H1 (cell line): ENCODE measurements around the gene MYCBP2.

Experiments
- ATF2 ChIP-seq: IDR thresholded peaks from 2 replicates; pipeline ENCODE4 v1.6.1; 2012; ENCODE audit warnings: low read length, inconsistent platforms
- EP300 ChIP-seq, 2 experiments: IDR thresholded peaks; 1 replicate in 1 of 2; 2 replicates in 1 of 2; pipeline ENCODE4 v1.6.1; 2011 to 2012; ENCODE audit warnings: low read depth in 2 of 2, low read length in 2 of 2, mild to moderate bottlenecking in 2 of 2, borderline replicate concordance in 1 of 2, inconsistent platforms in 1 of 2, moderate library complexity in 1 of 2
- JUN ChIP-seq: IDR thresholded peaks from 2 replicates; pipeline ENCODE4 v1.6.1; 2011; ENCODE audit warnings: low read depth, mild to moderate bottlenecking, improper control_type of control experiment, low read length
- KDM1A ChIP-seq: fragments of 200-600, 300-600 bp; sonication (generic); IDR thresholded peaks from 2 replicates; pipeline ENCODE4 v1.7.1; 2016; ENCODE audit warnings: mild to moderate bottlenecking, low read length, borderline replicate concordance
- MAX ChIP-seq: IDR thresholded peaks from 2 replicates; pipeline ENCODE4 v1.6.1; 2012; ENCODE audit warnings: inconsistent platforms
- POLR2A ChIP-seq, 2 experiments: IDR thresholded peaks; 1 replicate in 1 of 2; 2 replicates in 1 of 2; pipeline ENCODE4 v1.6.1; 2011; ENCODE audit warnings: low read depth in 2 of 2, low read length in 2 of 2, mild to moderate bottlenecking in 2 of 2; ENCODE audit errors: control extremely low read depth in 1 of 2
- RAD21 ChIP-seq, 2 experiments: IDR thresholded peaks in 1 of 2; conservative IDR thresholded peaks in 1 of 2; 2 replicates each; pipeline ENCODE4 v1.6.1; 2011; ENCODE audit warnings: low read depth in 2 of 2, low read length in 2 of 2, improper control_type of control experiment in 1 of 2, inconsistent platforms in 1 of 2, mild to moderate bottlenecking in 1 of 2, moderate library complexity in 1 of 2
- SAP30 ChIP-seq: fragments of 300-600 bp; sonication (generic); IDR thresholded peaks from 2 replicates; pipeline ENCODE4 v1.7.1; 2012; ENCODE audit warnings: low read length, moderate library complexity, mild to moderate bottlenecking, inconsistent platforms; ENCODE audit not compliant: insufficient read depth, insufficient replicate concordance
- YY1 ChIP-seq: IDR thresholded peaks from 2 replicates; pipeline ENCODE4 v1.6.1; 2011; ENCODE audit warnings: low read depth, mild to moderate bottlenecking, low read length
- TF ChIP-seq, protein P1 (sequence below), 3 experiments: IDR thresholded peaks; 1 replicate in 2 of 3; 2 replicates in 1 of 3; pipeline versions ENCODE4 v1.5.1 to v1.6.1; 2011; ENCODE audit warnings: low read length in 3 of 3, mild to moderate bottlenecking in 3 of 3, inconsistent platforms in 2 of 3, low read depth in 1 of 3, moderate library complexity in 1 of 3; ENCODE audit not compliant: insufficient read depth in 1 of 3; ENCODE audit errors: control extremely low read depth in 1 of 3

- TF ChIP-seq ATF2 (no peak), RAD21 (IDR thresholded peaks at IDR 0.05 in 1 of 2, conservative IDR thresholded peaks at IDR 0.05 in 1 of 2; ENCODE audit: low read depth in 2 of 2, low read length in 2 of 2) (peak; percentile 47 to 59), POLR2A (IDR thresholded peaks at IDR 0.05; ENCODE audit: control extremely low read depth in 1 of 2, low read depth in 2 of 2, low read length in 2 of 2) (no peak), MAX (no peak), EP300 (IDR thresholded peaks at IDR 0.05; ENCODE audit: borderline replicate concordance in 1 of 2, low read depth in 2 of 2, low read length in 2 of 2) (no peak), YY1 (no peak), SAP30 (no peak), JUN (no peak), KDM1A (no peak)
- TF ChIP-seq, protein P1, sequence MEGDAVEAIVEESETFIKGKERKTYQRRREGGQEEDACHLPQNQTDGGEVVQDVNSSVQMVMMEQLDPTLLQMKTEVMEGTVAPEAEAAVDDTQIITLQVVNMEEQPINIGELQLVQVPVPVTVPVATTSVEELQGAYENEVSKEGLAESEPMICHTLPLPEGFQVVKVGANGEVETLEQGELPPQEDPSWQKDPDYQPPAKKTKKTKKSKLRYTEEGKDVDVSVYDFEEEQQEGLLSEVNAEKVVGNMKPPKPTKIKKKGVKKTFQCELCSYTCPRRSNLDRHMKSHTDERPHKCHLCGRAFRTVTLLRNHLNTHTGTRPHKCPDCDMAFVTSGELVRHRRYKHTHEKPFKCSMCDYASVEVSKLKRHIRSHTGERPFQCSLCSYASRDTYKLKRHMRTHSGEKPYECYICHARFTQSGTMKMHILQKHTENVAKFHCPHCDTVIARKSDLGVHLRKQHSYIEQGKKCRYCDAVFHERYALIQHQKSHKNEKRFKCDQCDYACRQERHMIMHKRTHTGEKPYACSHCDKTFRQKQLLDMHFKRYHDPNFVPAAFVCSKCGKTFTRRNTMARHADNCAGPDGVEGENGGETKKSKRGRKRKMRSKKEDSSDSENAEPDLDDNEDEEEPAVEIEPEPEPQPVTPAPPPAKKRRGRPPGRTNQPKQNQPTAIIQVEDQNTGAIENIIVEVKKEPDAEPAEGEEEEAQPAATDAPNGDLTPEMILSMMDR (IDR thresholded peaks at IDR 0.05; ENCODE audit: control extremely low read depth in 1 of 3, insufficient read depth in 1 of 3, low read depth in 1 of 3, low read length in 3 of 3): peak in 2 of 3 experiments; percentile 47 to 65; a peak in 2 of 4 replicates
Measured at GRCh38 chr13:77002590-77003190, 324.2 kb downstream of the MYCBP2 start.
